GM18867 (cell line): ENCODE data around the gene GPX1.

Source experiments
- ATAC-seq: cut with Tn5 transposase; IDR thresholded peaks from one replicate; pipeline ENCODE4 v1.9.1; 2021; ENCODE audit warnings: mild to moderate bottlenecking, moderate library complexity; ENCODE audit not compliant: unreplicated experiment

GPX1 gene

DNA sequence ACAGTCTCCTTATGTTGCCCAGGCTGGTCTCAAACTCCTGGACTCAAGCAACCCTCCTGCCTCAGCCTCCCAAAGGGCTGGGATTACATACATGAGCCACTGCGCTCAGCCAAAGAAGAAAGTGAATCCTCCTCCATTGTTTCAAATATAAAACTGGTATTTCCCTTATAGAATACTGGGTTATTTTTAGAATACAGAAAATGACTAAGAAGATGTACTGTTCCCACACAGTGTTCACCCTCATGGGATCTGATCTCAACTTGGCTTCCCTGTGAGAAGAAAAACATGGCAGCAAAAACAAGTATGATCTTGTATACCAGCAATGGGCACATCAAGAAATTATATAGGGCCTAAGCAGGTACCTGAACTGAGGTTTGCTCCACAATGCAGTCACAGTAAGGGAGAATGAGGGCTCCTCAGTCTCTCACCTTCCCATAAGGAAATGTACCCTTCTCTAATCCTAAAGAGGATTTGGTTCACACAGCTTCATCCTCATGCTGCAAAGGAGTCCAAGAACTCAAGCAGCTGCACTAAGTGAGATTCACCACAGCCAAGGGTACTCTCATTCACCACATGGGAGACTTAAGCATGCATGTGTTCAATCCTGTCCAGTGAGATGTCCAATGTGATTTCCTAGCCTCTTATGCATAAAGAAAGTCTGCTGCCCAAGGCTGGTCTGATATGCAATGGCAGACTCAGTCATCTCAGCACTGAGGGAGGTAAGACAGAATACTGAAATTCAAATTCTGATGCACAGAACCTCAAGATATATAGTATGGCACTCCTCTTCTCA is 44.1 kb downstream of the GPX1 start:
- no peak for ATAC-seq

DNA sequence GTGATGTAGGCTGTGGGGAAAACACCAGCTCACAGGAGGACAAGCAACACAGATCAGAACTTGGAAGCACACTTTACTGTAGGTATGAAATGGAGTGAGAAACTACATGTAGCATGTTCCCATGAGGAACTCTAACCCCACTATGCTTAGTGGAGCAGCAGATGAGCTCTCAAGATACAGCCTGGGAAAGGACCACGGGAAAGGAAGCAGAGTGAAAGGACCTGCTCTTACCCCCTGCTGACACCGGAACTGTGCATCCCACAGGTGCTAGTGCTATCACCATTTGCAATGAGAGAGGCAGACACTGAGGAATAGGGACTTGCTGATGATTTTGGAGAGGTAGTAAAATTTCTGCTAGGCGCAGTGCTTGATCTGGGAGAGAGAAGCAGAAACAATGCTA is 46.9 kb downstream of the GPX1 start:
- no peak for ATAC-seq

DNA sequence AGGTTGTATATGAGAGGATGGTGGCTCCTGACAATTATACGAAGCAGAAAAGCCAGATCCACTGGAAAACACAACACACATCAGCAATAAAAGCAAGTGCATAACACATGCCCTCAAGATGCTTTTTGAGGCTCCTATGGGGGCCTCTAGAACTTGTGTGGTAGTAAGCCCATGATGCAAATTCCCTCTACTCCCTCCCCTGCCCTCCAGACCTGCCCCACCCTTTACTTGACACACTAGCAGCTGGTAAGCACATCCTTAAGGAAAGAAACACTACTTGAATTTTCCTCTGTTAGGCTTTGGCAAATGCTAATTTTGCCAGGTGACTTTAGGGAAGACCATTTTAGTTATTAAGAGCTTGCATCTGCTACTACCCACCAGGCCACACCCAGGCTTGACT is 47.5 kb downstream of the GPX1 start:
- no peak for ATAC-seq
